NCI-H1105 (cell line): Measurements from ENCODE around the gene ATP6AP1.

Source experiments
- DNase-seq: peaks from one replicate; lab custom pipeline; 2025; lab: John Stamatoyannopoulos, UW

Gene ATP6AP1

DNA sequence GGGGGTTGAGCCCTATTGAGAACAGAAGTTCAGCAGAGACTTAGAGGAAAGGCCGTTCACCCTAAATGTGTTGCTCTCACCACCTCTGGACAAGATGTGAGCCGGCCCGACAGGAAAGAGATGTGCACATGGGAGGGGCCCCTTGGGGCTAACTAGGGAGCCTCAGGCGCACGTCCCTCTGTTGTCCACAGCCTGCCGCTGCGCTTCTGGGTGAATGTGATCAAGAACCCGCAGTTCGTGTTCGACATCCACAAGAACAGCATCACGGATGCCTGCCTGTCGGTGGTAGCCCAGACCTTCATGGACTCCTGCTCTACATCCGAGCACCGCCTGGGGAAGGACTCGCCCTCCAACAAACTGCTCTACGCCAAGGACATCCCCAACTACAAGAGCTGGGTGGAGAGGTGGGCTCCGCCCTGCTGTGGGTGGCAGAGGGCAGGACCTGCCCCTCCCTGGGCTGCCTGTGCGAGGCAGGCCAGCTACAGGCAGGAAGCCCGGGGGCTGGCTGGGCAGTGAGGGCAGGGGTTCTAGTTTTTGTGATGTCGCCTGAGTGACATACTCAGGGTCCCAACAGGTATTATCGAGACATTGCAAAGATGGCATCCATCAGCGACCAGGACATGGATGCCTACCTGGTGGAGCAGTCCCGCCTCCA, 42.6 kb downstream of the ATP6AP1 start:
- DNase-seq, result no peak

- DNase-seq, result no peak
Measured at GRCh38 chrX:154471839-154472684, 43.6 kb downstream of the ATP6AP1 start.

- DNase-seq, result no peak
Measured at GRCh38 chrX:154472685-154473632, 44.5 kb downstream of the ATP6AP1 start.

DNA sequence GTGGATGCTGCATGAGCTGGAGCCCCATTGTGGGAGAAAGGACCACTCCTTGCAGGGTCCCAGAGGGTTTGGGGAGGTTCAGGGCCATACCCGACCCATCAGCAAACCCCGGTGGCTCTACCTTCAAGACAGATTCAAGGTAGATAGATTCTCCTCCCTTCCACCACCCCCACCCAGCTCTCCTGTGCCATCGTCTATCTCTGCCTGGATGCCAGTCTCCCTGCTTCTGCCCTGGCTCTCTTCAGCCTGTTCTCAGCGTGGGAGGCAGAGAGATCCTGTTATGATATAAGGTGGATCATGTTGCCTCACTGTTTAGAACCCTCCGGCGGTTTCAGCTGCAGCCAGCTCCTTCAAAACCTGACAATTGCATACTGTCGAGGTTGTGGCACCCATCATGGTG, 45.2 kb downstream of the ATP6AP1 start:
- DNase-seq, result no peak

GRCh38 chrX:154476821-154477220, 48.3 kb downstream of the ATP6AP1 start:
- DNase-seq, result no peak

- DNase-seq, result no peak
Measured at GRCh38 chrX:154477891-154478477, 49.5 kb downstream of the ATP6AP1 start.

DNA sequence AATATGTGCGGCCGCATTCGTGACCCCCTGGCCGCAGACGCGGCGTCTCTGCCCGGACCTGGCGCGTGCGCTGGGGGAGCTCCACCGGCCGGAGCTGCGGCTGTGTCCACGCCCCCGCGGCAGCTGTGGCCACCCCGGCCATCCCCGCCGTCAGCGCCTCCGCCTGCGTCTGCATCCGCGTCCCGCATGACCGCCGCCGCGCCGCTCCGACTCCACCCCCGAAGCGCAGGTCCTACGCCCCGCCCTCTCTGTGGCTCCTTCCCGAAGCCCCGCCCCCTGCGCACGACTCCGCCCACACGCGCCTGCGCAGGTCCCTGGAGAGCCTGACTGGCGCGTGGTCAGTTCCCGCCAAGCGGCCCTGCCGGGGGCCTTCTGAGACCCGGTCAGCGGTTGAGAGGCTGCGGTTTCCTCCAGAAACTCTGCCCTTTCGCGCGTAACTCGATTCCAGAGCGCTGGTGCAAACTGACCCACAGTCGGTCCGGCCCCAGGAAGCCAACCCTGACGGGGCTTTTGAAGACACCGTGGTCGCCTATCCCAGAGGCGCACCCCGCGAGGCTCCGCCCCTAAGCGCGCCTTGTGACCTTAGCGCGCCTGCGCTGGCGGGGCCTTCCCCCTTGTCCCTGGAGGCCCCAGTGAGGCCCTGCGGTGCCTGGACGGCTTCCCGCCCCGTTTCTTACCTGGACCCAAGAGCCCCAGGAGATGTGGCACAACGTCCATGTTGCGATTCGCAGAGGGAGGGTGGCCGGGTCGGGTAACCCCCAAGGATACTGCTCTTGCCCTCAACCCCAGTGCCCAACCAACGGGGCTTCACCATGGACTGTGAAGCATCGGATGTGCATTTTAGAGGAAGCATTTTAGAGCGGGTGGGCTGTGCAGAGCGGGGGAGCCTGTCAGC, 50.5 kb downstream of the ATP6AP1 start, which contains the start of gene LAGE3:
LAGE3 (minus strand) TSS at position 554 of the 895 bp plus-strand sequence; CDS start at position 188, 366 bp downstream.
- peak; percentile 88 for DNase-seq

DNA sequence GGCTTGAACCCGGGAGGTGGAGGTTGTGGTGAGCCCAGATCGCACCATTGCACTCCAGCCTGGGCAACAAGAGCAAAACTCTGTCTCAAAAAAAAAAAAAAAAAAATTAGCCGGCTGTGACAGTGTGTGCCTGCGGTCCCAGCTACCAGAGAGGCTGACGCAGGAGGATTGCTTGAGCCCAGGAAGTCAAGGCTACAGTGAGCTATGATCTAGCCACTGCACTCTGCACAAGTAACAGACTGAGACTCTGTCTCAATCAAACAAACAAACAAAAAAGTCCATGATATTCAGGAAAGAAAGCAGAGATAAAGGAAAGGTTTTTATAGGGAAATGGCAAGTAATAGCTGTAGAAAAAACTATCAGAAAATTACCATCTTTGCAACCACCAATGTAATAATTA, 52.7 kb downstream of the ATP6AP1 start:
- DNase-seq, result no peak

DNA sequence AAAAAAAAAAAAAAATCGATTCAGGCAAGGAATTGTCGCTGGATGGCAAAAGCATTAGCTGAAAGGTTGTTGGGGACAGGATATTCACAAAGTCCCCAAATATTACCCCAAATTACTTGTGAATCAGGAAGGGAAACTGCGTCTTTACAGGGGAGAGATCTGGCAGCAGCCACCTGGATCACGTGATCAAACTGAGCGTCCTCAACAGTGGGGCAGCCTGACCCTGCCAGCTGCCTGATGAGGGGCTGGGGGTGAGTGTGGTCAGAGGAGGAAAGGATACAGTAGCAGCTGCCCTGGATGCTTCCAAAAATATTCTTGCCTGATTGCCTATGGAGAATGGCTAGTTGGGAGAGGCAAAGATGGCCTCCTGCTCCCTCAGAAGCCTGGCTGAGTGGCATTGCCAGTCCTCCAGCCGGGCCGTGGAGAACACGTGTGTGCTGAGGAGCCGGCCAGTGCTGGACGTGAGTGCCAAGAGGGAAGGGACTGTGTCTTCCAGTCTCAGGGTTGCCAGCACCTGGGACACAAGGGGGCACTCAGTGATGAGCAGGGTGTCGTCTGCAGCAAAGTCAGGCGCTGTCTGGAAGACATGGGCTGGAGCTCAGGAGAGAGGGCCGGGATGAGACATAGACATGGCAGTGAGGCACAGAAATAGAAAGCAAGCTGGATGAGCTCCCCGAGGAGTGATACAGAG, 53.6 kb downstream of the ATP6AP1 start:
- DNase-seq, result no peak

DNA sequence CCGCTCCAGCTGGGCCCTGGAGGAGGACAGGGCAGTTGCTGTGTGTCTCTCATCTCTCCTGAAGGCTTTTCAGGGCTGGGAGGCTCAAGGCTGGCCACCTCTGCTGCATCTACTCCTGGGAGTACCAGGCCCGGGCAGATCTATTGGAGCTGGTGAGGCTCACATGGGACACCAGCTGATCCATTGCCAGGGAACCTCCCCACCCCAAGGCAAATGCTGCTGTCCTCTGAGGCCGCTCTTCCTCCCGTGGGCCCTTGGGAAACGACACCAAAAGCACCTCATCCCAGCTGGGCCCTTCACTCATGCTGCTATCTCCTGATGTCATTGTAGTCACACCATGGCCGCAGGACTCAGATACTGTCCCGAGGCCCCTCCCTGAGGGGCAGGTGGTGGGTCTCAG, 54.3 kb downstream of the ATP6AP1 start:
- no peak for DNase-seq

DNA sequence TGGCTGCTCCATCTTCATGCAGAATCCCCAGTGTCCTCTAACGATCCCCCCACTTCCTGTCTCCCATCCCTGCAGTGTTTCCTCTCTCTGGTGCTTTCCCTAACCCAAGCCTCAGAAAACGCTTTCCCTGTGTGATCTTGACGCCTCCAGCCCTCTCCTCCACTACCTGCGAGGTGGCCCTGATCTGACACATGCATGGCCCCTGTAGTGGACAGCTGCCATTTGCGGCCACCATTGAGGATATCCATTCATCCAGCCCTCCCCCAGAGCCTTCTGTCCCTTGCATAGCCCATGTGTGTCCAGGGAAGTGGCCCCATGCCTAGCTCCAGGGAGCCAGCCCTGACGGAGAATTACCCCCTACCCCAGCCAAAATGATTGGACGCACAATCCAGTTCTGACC, 54.8 kb downstream of the ATP6AP1 start:
- DNase-seq, result no peak

DNA sequence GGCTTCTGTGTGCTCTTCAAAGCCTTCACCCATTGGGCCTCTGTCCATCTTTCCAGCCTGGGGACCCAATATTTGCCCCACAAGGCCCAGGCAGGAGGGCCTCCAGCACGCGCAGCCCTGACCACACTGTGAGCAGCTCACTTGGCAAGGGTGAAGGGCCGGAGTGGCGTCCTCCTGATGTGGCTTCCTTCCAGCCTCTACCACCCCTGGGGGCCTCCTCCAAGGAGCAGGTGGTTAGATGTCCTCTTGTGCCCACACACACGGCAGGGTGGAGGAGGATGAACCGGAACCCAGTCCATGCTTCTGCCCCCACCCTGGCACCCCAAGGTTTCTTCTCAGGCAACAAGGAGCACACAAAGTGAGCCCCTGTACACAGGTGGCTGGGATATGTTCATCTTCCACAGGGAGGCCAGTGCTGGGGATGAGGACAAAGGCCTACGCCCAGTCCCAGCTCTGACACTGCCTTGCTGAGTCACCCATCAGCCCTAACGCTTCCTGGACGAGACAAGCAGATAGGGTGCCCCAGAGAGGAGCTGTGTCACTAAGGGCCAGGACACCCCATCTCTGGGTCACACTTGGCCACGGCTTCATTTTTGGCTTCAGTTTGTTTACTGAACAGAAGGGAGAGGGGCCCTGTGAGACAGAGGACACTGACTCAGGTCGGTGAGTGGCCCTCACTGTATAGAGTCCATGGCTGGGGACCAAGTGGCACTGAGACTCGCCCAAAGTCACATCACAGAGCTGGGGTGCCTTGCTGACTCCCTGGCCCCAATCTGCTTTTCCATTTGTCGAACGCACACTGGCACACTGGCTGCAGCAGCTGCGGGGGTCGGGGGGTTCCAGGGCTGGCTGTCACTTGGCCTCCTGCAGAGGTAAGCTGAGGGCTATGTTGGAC, 56.0 kb downstream of the ATP6AP1 start:
- DNase-seq, result no peak

DNA sequence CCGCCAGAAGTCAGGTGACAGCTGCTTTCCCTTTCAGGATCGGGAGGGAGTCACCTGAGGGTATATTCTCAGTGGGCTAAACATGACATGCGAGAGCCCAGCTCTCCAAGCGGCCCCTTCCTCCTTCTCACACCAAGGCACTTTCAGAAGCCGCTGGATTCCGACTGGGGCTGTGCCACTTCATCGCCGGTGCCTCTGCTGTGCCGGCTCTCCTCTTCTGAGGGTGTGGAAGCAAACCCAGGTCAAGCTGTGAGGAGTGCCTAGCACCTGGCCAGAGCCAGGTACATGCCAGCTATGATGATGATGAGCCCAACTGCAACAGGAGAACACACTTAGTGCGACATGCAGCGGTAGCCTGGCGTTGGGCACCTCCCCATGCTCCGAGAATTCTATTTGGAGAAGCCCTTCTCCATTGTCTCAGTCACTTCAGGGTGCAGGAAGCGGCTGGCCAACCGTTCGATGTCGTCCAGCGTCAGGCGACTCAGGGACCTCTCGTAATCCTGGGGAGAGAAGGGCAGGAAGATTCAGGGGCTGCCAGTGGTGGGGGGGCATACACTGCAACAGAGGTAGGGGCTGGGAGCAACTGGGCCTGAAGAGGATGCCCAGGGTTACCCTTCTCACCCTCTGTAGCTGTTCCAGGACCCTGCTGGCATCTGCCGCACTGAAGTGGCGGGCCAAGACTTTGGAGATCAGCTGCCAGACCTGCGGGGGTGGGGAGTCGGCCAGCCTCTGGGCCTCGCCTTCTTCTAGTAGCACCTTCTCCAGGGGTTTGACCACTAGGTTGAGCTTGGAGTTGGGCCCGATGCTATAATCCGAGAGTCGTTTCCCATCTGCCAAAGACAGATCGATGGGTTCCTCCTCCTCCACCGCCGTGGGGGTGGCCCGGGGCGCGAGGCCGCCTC, 56.9 kb downstream of the ATP6AP1 start:
- no peak for DNase-seq

DNA sequence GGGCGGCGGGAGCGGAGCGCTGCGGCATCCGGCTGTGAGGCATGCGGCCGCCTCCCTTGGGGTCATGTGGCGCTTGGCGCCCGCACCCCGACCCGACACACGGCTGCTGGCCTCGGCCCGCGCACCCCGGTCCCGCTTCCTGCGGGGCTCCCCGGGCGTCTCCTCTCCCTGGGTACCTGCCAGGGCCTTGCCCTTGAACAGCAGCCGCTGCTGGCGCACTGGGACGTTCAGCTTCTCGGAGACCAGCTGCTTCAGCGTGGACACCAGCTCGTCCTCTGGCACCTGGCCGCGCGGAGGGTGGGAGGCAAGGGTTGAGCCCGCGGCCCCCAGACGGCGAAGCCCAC, 57.5 kb downstream of the ATP6AP1 start:
- DNase-seq, result no peak
